Stimulated activated CD8-positive, alpha-beta memory T cell treated with anti-CD3 and anti-CD28 coated beads, Interleukin-4, amount 100 ng/mL, for 48 hours (primary cell): ENCODE results near the gene STMN3.
A peak's percentile ranks its signal among the peaks of the same experiment; 100 is the strongest.

ENCODE experiments used
- DNase-seq: peaks from one replicate; pipeline ENCODE4 v3.0.0-alpha.2; 2020

The STMN3 gene

GRCh38 chr20:63691711-63692435, 38.6 kb upstream of the STMN3 start:
- no peak for DNase-seq

GRCh38 chr20:63690898-63691710, 37.9 kb upstream of the STMN3 start:
- no peak for DNase-seq

GRCh38 chr20:63690003-63690897, 37.0 kb upstream of the STMN3 start:
- DNase-seq, result no peak

- no peak for DNase-seq
These were observed 36.1 kb upstream of the STMN3 start for GRCh38 chr20:63689046-63690002.

GRCh38 chr20:63688228-63689045, 35.2 kb upstream of the STMN3 start:
- no peak for DNase-seq

- DNase-seq, result peak; percentile 25
These were observed 34.4 kb upstream of the STMN3 start for GRCh38 chr20:63687419-63688178.

GRCh38 chr20:63686492-63687321, 33.5 kb upstream of the STMN3 start:
- DNase-seq, result peak; percentile 60

GRCh38 chr20:63686094-63686491, 32.9 kb upstream of the STMN3 start:
- DNase-seq, result peak; percentile 25

- DNase-seq, result no peak
These were observed 32.2 kb upstream of the STMN3 start for GRCh38 chr20:63685269-63686026.

GRCh38 chr20:63682384-63683139, 29.3 kb upstream of the STMN3 start:
- peak; percentile 29 for DNase-seq

GRCh38 chr20:63681609-63682142, 28.5 kb upstream of the STMN3 start:
- DNase-seq, result no peak

- no peak for DNase-seq
These were observed 27.8 kb upstream of the STMN3 start for GRCh38 chr20:63680857-63681608.

GRCh38 chr20:63680427-63680826, 27.2 kb upstream of the STMN3 start:
- DNase-seq, result no peak

- no peak for DNase-seq
These were observed 26.6 kb upstream of the STMN3 start for GRCh38 chr20:63679799-63680305.

- DNase-seq, result no peak
These were observed 25.6 kb upstream of the STMN3 start for GRCh38 chr20:63678667-63679465.

- no peak for DNase-seq
These were observed 24.8 kb upstream of the STMN3 start for GRCh38 chr20:63678071-63678470.
